Measurements from ENCODE around the gene HSPB3.
"Not testable (repeated sequence)": the region's sequence is repeated elsewhere in the genome, so short reads cannot be mapped to it uniquely, and the experiment has no call there.

The HSPB3 gene
- total RNA-seq = 0 reads per million in 2 donors

GRCh38 chr5:54455413-54456157 lies at the start of gene HSPB3:
TSS of gene HSPB3 (plus strand) at chr5:54455699. CDS start at chr5:54455790, 91 bp downstream.
- DNase-seq = no peak

DNA sequence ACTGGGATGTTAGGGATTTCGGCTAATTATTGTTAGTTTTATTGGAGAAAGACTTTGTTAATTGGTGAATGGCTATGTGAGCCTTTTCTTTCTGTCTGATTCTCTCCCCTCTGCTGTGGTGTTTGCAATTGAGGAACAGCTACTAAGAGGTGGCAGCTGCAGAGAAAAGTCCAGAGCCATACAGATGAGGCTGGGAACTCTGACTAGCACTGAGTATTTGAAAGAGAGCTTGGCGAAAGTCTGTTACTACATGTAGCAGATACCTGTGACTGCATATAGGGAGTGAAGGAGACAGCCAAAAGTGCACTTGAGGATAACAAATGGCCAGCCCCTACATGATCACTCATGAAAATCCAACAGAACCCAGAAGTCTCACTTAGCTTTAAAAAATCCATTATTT lies 44.3 kb upstream of the HSPB3 start:
- no peak for DNase-seq

DNA sequence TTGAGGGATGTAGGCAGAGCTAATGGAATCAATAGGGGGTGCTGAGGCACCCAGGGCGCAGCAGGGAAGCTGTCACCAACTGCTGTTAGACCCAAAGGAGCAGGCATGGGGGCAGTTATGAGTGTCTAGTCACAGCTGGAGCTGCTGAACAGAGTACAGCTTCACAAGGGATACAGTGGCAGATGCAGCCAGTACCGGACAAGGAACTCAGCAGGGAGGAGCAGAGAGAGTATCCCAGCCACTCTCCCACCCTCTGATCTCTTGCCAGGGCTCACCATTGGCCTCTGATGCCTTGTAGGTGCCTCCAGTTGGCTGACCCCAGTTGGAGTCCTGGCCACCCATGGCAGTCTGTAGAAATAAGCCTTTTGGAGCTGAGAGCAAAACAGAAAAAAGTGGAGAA lies 42.6 kb upstream of the HSPB3 start:
- DNase-seq = no peak

DNA sequence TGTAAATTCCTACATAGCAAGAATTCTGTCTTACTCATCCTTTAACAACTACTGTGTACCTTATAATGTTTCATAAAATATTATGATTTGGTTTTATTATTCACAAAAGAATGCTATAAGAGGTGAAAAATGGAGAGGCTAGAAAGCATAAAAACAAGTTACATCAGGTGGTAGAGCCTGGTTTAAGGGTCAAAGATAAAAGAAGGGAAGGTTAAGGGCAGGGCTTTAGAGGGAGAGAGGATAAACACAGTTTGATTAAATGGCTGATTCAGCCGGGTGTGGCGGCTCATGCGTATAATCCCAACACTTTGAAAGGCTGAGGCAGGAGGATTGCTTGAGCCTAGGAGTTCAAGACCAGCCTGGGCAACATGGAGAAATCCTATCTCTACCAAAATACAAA lies 40.4 kb upstream of the HSPB3 start:
- no peak for DNase-seq

DNA sequence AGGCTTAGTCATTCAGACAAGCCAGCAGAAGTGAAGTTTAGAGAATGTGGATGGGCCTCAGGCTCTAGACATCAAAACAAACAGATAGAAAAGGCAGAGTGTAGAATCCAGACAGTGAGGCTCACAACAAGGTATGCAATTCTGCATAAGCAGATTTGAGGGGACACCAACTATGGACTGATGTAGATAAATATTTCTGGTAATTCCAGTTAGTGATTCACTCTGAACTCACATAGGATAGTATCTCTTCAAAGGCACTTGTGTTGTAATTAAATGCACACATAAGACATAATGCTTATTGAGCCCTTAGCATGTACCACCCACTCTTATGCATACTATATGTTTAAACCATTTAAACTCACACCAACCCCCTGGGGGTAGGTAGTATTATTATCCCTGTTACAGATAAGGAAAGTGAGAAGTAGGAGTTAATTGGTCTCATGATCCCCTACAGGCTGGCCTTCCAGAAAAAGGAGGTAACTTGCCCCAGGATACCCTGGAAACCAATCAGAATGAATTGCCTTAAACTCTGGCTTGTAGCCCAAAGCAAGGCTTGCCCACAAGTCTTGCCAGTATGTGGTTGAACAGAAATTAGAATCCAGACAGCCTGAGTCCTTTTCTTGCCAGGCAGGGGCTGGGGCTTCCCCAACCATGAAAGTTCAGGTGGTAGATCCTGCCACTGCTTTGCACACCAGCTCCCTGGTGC lies 39.5 kb upstream of the HSPB3 start:
- DNase-seq = no peak

DNA sequence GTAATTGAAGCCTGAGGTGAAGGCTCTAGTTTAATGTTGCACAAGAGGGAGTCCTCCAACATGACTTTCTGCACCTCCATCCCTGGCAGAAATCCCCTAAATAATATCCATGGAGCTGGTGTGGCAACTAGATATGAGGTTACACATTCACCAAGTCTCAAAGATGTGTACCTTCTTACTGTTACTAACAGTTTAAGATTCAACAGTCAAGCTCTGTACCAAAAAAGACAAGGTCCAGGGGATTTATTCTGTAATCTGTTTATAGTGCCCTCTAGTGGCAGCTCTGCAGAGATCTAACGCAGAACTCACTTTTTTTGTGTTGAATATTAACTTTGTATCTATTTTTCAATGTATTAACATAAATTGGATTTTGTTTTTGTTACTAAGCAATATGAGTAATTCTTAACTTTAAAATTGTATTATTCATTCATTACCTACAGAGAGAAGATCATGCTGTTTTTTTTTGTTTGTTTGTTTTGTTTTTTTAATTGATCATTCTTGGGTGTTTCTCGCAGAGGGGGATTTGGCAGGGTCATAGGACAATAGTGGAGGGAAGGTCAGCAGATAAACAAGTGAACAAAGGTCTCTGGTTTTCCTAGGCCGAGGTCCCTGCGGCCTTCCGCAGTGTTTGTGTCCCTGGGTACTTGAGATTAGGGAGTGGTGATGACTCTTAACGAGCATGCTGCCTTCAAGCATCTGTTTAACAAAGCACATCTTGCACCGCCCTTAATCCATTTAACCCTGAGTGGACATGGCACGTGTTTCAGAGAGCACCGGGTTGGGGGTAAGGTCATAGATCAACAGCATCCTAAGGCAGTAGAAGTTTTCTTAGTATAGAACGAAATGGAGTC lies 35.7 kb upstream of the HSPB3 start:
- not testable (repeated sequence) for DNase-seq

GRCh38 chr5:54420511-54420910 lies 35.0 kb upstream of the HSPB3 start:
- not testable (repeated sequence) for DNase-seq

GRCh38 chr5:54421976-54422375 lies 33.5 kb upstream of the HSPB3 start:
- no peak for DNase-seq

- no peak for DNase-seq
Measured at GRCh38 chr5:54425258-54425657, 30.2 kb upstream of the HSPB3 start.

GRCh38 chr5:54426209-54426608 lies 29.3 kb upstream of the HSPB3 start:
- DNase-seq = no peak

GRCh38 chr5:54434650-54435049 lies 20.8 kb upstream of the HSPB3 start:
- DNase-seq = not testable (repeated sequence)

GRCh38 chr5:54438620-54439389 lies 16.7 kb upstream of the HSPB3 start:
- no peak for DNase-seq

DNA sequence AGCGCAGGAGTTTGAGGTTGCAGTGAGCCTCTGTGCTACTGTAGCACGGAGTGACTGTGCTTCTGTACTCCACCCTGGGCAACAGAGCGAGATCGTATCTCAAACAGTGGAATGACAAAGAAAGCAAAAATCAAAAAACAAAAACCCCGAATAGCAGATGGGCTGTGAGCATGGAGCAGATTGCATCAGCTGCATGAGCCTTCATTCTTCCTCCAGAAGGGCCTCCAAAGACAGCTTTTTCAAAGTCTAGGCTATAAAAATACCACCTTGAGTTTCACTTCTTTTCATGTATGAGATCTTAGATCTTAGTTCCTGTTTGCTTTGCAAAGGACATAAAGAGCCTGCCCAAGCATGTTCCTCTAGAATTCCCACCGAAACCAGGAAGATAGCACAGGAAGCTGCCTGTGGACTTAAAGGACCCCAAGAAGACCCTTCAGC lies 15.0 kb upstream of the HSPB3 start:
- DNase-seq = no peak

DNA sequence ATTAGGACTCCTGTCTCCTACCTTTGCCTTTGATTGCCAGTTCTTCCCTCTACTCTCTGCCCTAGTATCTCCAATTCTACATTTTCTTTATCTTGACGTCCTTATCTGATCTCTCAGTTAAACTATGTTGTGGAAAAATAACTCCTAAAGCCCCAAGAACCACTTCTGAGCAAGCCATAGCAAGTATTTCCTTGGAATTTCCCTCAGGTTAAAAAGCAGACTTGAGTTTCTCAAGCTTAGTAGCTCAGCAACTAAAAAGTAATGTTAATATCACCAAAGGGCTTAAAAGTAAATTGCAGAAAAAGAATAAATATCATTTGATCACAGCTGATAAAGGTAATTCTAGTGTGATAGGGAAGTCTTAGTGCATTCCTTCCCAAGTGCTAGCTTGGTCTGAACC lies 13.2 kb upstream of the HSPB3 start:
- DNase-seq = no peak

GRCh38 chr5:54443270-54443669 lies 12.2 kb upstream of the HSPB3 start:
- DNase-seq = no peak

- DNase-seq = no peak
Measured at GRCh38 chr5:54445691-54446378, 9.7 kb upstream of the HSPB3 start.

DNA sequence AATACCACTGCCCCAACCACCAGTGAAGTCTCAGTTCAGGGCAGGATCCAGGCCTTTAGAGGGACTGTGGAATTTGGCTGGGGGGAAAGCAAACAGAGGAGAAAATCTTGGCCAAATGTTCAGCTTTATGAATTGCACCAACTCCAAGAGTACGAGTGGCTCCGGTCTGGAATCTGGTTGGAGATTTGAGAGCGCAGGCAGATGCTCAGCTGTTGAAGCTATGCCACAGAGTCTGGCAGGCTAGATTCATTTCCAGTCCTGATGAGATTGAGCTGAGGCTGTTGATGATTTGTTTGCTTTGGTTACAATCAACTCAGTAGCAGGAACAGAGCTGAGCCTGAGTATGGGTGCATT lies 9.1 kb upstream of the HSPB3 start:
- no peak for DNase-seq

DNA sequence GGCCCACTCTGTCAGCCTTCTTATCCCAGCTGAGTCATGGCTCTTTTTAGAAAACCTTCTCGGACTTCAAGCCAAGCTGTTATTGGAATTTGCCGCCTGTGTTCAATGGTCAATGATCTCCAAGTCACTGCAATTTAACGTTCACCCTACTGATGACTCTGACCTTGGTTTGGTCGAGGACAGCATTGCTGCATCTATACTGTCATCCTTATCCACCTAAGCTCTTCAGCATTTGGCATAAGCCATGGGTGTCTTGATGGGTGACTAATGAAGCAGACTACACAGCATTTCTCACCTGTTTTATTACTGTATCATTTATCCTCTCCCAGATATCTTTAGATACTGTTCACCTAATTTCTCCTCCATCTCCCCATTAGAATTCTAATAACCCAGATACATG lies 5.6 kb upstream of the HSPB3 start:
- DNase-seq = no peak

DNA sequence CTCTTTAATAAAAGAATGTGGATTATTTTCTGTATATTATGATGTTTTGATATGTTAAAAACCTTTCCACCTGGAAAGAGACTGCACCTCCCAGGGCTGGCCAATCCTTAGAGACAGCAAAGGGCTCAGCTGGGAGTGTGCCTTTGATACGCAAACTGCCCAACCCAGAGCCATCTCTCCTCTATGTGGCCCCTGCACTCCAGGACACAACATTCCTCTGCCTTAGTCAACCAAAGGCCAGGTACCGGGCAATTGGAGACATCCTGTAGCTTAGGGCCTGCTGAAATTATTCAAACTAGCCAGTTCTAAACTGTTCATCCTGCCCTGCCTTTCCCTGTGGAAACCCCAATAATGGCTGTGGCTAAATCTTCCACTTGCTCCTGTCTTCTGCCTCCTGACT lies 5.0 kb upstream of the HSPB3 start:
- no peak for DNase-seq

- DNase-seq = no peak
Measured at GRCh38 chr5:54453046-54453445, 2.5 kb upstream of the HSPB3 start.

DNA sequence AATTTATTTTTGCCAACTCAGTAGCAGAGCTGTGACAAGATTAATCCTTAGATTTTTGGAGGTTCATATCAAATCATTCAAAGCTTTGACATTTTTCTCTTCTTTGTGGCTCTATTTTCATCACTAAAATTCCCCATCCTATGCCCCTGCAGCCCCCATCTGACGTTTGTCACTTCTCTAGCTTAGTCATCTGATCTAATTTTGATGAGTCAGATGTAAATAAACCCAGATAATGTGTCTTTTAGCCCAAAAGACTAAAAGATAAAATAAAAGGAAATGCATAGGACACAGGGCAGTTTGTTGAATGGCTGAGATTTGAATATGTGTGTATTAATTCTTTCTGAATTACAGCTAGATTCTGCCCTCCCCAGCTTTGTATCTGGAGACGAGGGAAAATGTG lies 897 bp upstream of the HSPB3 start:
- DNase-seq = no peak

Data from activated gamma-delta T cell (primary cell).